IMR-90 (cell line): ENCODE measurements around the gene CAMTA1. TPM values are rescaled to one million over a fixed set of nuclear protein-coding genes. Genes with fewer than 3 reads are reported as not detected.

ENCODE experiments used
- ATAC-seq: fragments of 200-7000 bp; cut with Tn5 transposase; 2 replicates; pipeline ENCODE4 v1.9.1; 2020; ENCODE audit warnings: low read depth, mild to moderate bottlenecking, moderate library complexity
- BruUV-seq: library from RNA; stranded (reverse); fragments of 400-500 nt; replicated peaks from 2 replicates; lab custom pipeline; 2021; lab: Mats Ljungman, UMichigan
- CTCF ChIA-PET: fragments of 300-600 bp; formaldehyde crosslinking; extraction: SDS; loops from one replicate; lab custom pipeline; 2021; ENCODE audit warnings: antibody characterized with exemption; lab: Yijun Ruan, JAX
- POLR2A ChIA-PET: fragments of 300-600 bp; sonication (Branson Sonifier 250); formaldehyde crosslinking; loops from one replicate; lab custom pipeline; 2022; ENCODE audit warnings: antibody characterized with exemption; ENCODE audit not compliant: unreplicated experiment; lab: Charles Lee
- DNase-seq: peaks from one replicate; pipeline ENCODE4 v3.0.0; 2013
- H2AFZ ChIP-seq: replicated peaks from 2 replicates; pipeline ENCODE3; 2013; ENCODE audit warnings: low read length, mild to moderate bottlenecking; ENCODE audit not compliant: poor library complexity
- H2AK5ac ChIP-seq: 2 replicates; pipeline ENCODE4 v1.6.1; 2013; ENCODE audit warnings: low read depth, low read length, inconsistent platforms
- H2AK9ac ChIP-seq: replicated peaks from 2 replicates; pipeline ENCODE3; 2013; ENCODE audit warnings: mild to moderate bottlenecking, low read depth, low read length, moderate library complexity; ENCODE audit not compliant: poor library complexity
- H2BK120ac ChIP-seq: 2 replicates; pipeline ENCODE4 v1.6.1; 2013; ENCODE audit warnings: low read depth, low read length, inconsistent platforms
- H2BK15ac ChIP-seq: 3 replicates; pipeline ENCODE4 v1.6.1; 2013; ENCODE audit warnings: low read depth, low read length, inconsistent platforms
- H2BK20ac ChIP-seq: 2 replicates; pipeline ENCODE4 v1.6.1; 2013; ENCODE audit warnings: low read depth, mild to moderate bottlenecking, inconsistent platforms, low read length, moderate library complexity
- H2BK5ac ChIP-seq: 2 replicates; pipeline ENCODE4 v1.6.1; 2013; ENCODE audit warnings: mild to moderate bottlenecking, low read depth, low read length, inconsistent platforms; ENCODE audit not compliant: poor library complexity, severe bottlenecking
- H3K14ac ChIP-seq: replicated peaks from 2 replicates; pipeline ENCODE4 v1.6.1; 2013; ENCODE audit warnings: low read depth, low read length, inconsistent platforms
- H3K18ac ChIP-seq: 2 replicates; pipeline ENCODE4 v1.6.1; 2013; ENCODE audit warnings: low read depth, low read length, control low read depth
- H3K23ac ChIP-seq: 2 replicates; pipeline ENCODE4 v1.6.1; 2013; ENCODE audit warnings: low read depth, low read length, inconsistent platforms
- H3K27ac ChIP-seq: 2 replicates; pipeline ENCODE4 v1.5.1; 2013; ENCODE audit warnings: mild to moderate bottlenecking, control low read depth, low read length; ENCODE audit not compliant: insufficient read depth
- H3K27me3 ChIP-seq: 2 replicates; pipeline ENCODE4 v1.6.1; 2013; ENCODE audit warnings: low read length; ENCODE audit not compliant: control insufficient read depth, insufficient read depth
- H3K36me3 ChIP-seq: 2 replicates; pipeline ENCODE4 v1.6.1; 2013; ENCODE audit warnings: low read length, mixed read lengths; ENCODE audit not compliant: control insufficient read depth, insufficient read depth
- H3K4ac ChIP-seq: 2 replicates; pipeline ENCODE4 v1.6.1; 2013; ENCODE audit warnings: low read depth, low read length, inconsistent platforms
- H3K4me1 ChIP-seq: 2 replicates; pipeline ENCODE4 v1.6.1; 2013; ENCODE audit warnings: low read length, mixed read lengths; ENCODE audit not compliant: control insufficient read depth, insufficient read depth
- H3K4me2 ChIP-seq: 2 replicates; pipeline ENCODE4 v1.6.1; 2013; ENCODE audit warnings: low read depth, mild to moderate bottlenecking, control low read depth, low read length, moderate library complexity
- H3K4me3 ChIP-seq: 2 replicates; pipeline ENCODE4 v1.5.1; 2013; ENCODE audit warnings: low read depth, mild to moderate bottlenecking, control low read depth, low read length, moderate library complexity; ENCODE audit not compliant: insufficient read depth
- H3K56ac ChIP-seq: 2 replicates; pipeline ENCODE4 v1.6.1; 2013; ENCODE audit warnings: low read length, inconsistent platforms; ENCODE audit not compliant: insufficient read depth; ENCODE audit errors: extremely low read depth
- H3K79me1 ChIP-seq, 2 experiments: 2 replicates each; pipeline ENCODE4 v1.6.1; 2013; ENCODE audit warnings: low read length in 2 of 2, inconsistent platforms in 1 of 2, low read depth in 1 of 2
- H3K9ac ChIP-seq: 2 replicates; pipeline ENCODE4 v1.6.1; 2013; ENCODE audit warnings: low read depth, low read length, control low read depth
- H3K9me1 ChIP-seq: 2 replicates; pipeline ENCODE4 v1.6.1; 2013; ENCODE audit warnings: low read length, inconsistent platforms; ENCODE audit not compliant: insufficient read depth
- H3K9me3 ChIP-seq: 2 replicates; pipeline ENCODE4 v1.6.1; 2013; ENCODE audit warnings: low read length; ENCODE audit not compliant: control insufficient read depth, insufficient read depth
- H4K20me1 ChIP-seq: 2 replicates; pipeline ENCODE4 v1.6.1; 2013; ENCODE audit warnings: low read length, inconsistent platforms; ENCODE audit not compliant: insufficient read depth
- H4K5ac ChIP-seq: 2 replicates; pipeline ENCODE4 v1.6.1; 2013; ENCODE audit warnings: mild to moderate bottlenecking, low read depth, low read length, control low read depth
- H4K8ac ChIP-seq, 2 experiments: 2 replicates each; pipeline ENCODE4 v1.6.1; 2013; ENCODE audit warnings: low read depth in 2 of 2, low read length in 2 of 2, control low read depth in 1 of 2, inconsistent platforms in 1 of 2
- H4K91ac ChIP-seq: 2 replicates; pipeline ENCODE4 v1.6.1; 2013; ENCODE audit warnings: low read depth, low read length, inconsistent platforms; ENCODE audit not compliant: insufficient read depth
- BHLHE40 ChIP-seq: fragments of 150-350 bp; IDR thresholded peaks from 2 replicates; pipeline ENCODE4 v1.6.1; 2016; ENCODE audit warnings: mild to moderate bottlenecking, low read depth, low read length
- CEBPB ChIP-seq: IDR thresholded peaks from 2 replicates; pipeline ENCODE4 v1.6.1; 2012; ENCODE audit warnings: low read depth, low read length, improper control_type of control experiment
- CHD1 ChIP-seq: IDR thresholded peaks from 2 replicates; pipeline ENCODE4 v1.6.1; 2012; ENCODE audit warnings: low read depth, low read length, improper control_type of control experiment
- FOS ChIP-seq: fragments of 150-350 bp; IDR thresholded peaks from 2 replicates; pipeline ENCODE4 v1.6.1; 2016; ENCODE audit warnings: low read depth, low read length
- MAFK ChIP-seq: IDR thresholded peaks from 2 replicates; pipeline ENCODE4 v1.6.1; 2012; ENCODE audit warnings: low read depth, low read length, improper control_type of control experiment
- MAZ ChIP-seq: IDR thresholded peaks from 2 replicates; pipeline ENCODE4 v1.6.1; 2012; ENCODE audit warnings: low read depth, mild to moderate bottlenecking, low read length, improper control_type of control experiment, moderate library complexity, borderline replicate concordance
- MXI1 ChIP-seq: IDR thresholded peaks from 2 replicates; pipeline ENCODE4 v1.6.1; 2012; ENCODE audit warnings: low read depth, mild to moderate bottlenecking, low read length, moderate library complexity, borderline replicate concordance
- NFE2L2 ChIP-seq: fragments of 150-350 bp; IDR thresholded peaks from 2 replicates; pipeline ENCODE4 v1.6.1; 2016; ENCODE audit warnings: low read depth, mild to moderate bottlenecking, low read length
- POLR2A ChIP-seq: IDR thresholded peaks from 2 replicates; pipeline ENCODE4 v1.6.1; 2012; ENCODE audit warnings: mild to moderate bottlenecking, low read depth, low read length
- RAD21 ChIP-seq: IDR thresholded peaks from 2 replicates; pipeline ENCODE4 v1.6.1; 2012; ENCODE audit warnings: low read length, improper control_type of control experiment
- RCOR1 ChIP-seq: IDR thresholded peaks from 2 replicates; pipeline ENCODE4 v1.6.1; 2012; ENCODE audit warnings: mild to moderate bottlenecking, low read length, improper control_type of control experiment; ENCODE audit not compliant: insufficient replicate concordance
- RFX5 ChIP-seq: IDR thresholded peaks from 2 replicates; pipeline ENCODE4 v1.8.0; 2012; ENCODE audit warnings: low read depth, mild to moderate bottlenecking, low read length, moderate library complexity
- SMC3 ChIP-seq: fragments of 150-350 bp; IDR thresholded peaks from 2 replicates; pipeline ENCODE4 v1.6.1; 2016; ENCODE audit warnings: low read depth, mild to moderate bottlenecking, antibody characterized with exemption, low read length, moderate library complexity
- WGBS, 2 experiments: methylation state at CpG; one replicate each; pipeline versions ENCODE4 v1.1.5 to v1.1.7; 2013; ENCODE audit warnings: missing lambda C conversion rate in 2 of 2; ENCODE audit not compliant: insufficient read length in 1 of 2; ENCODE audit errors: extremely low coverage in 2 of 2; 5-methylcytosine and 5-hydroxymethylcytosine counted together
- dilution Hi-C: fragments of 300-500 bp; cut with HindIII; formaldehyde crosslinking; loops from one replicate; pipeline ENCODE4 v1.14.3; 2018; ENCODE audit warnings: low sequenced_read_pairs; ENCODE audit not compliant: unreplicated experiment
- in situ Hi-C: fragments of 300-500 bp; cut with MboI; formaldehyde crosslinking; loops from 3 replicates; pipeline ENCODE4 v1.14.3; 2019; ENCODE audit warnings: low sequenced_read_pairs, inconsistent platforms, mixed read lengths
- intact Hi-C: fragments of 100-400 bp; cut with micrococcal nuclease; formaldehyde crosslinking; loops from 2 replicates; pipeline ENCODE4 v1.10.0; 2022
- polyA plus RNA-seq, 3 experiments: library from polyadenylated mRNA; depleted of rRNA; stranded (reverse); fragments of >200 nt; gene quantifications; 2 replicates each; pipeline ENCODE4 v1.2.3, GENCODE V29; 2012; ENCODE audit warnings: low replicate concordance in 1 of 3
- total RNA-seq: library from RNA; depleted of rRNA; stranded (reverse); fragments of >200 nt; gene quantifications from 2 replicates; pipeline ENCODE4 v1.2.3, GENCODE V29; 2012
- TF ChIP-seq, protein P1 (sequence below): fragments of 150-350 bp; IDR thresholded peaks from 2 replicates; pipeline ENCODE4 v1.6.1; 2016; ENCODE audit warnings: low read depth, mild to moderate bottlenecking, low read length, moderate library complexity, borderline replicate concordance
- TF ChIP-seq, protein P2 (sequence below): conservative IDR thresholded peaks from 2 replicates; pipeline ENCODE4 v1.5.1; 2012; ENCODE audit warnings: mild to moderate bottlenecking, low read depth, low read length, improper control_type of control experiment
- TF ChIP-seq, protein P3 (sequence below): fragments of 150-350 bp; IDR thresholded peaks from 2 replicates; pipeline ENCODE4 v1.6.1; 2017; ENCODE audit warnings: mild to moderate bottlenecking, antibody characterized with exemption, low read length, low read depth

Gene CAMTA1
- total and polyA plus RNA-seq, 2 of the 4 experiments (the other 2 are of a cell fraction): 35.5 to 74.3 TPM

DNA sequence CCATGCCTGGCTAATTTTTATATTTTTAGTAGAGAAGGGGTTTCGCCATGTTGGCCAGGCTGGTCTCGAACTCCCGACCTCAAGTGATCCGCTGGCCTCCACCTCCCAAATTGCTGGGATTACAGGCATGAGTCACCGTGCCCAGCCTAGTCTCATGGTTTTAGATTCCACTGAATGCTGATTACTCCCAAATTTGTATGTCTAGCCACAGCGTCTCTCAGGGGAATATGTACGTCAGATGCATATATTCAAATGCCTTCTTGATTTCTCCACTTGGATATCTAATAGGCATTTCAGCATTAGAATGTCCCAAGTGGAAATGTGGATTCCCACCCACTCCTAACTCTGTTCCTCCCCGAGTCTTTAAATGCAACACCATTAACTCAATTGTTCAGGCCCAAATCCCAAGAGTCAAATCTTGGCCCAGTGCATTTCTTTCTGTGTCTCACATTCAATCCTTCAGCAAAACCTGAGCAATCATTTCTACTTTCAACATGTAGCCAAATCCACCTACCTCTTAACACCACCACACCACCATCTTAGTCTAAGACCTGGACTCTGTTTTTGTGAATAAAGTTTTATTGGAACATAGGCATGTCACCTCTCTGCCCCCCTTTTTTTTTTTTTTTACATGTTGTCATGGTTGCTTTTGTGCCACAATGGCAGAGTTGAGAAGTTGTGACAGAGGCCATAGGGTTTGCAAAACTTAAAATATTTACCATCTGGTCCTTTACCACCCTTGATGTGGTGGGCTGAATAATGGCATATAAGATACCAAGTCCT, 9.8 kb upstream of the CAMTA1 start:
- H2AFZ ChIP-seq: no peak overlapping the region
- H2BK120ac ChIP-seq: no peak overlapping the region
- TF ChIP-seq RFX5 (no peak), SMC3 (no peak), RCOR1 (no peak), BHLHE40 (no peak), FOS (no peak), MAZ (no peak), RAD21 (no peak), MXI1 (no peak), CHD1 (no peak), MAFK (no peak), POLR2A (no peak), NFE2L2 (no peak), CEBPB (no peak)
- TF ChIP-seq, protein P1, sequence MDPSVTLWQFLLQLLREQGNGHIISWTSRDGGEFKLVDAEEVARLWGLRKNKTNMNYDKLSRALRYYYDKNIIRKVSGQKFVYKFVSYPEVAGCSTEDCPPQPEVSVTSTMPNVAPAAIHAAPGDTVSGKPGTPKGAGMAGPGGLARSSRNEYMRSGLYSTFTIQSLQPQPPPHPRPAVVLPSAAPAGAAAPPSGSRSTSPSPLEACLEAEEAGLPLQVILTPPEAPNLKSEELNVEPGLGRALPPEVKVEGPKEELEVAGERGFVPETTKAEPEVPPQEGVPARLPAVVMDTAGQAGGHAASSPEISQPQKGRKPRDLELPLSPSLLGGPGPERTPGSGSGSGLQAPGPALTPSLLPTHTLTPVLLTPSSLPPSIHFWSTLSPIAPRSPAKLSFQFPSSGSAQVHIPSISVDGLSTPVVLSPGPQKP: no peak
- TF ChIP-seq, protein P2, sequence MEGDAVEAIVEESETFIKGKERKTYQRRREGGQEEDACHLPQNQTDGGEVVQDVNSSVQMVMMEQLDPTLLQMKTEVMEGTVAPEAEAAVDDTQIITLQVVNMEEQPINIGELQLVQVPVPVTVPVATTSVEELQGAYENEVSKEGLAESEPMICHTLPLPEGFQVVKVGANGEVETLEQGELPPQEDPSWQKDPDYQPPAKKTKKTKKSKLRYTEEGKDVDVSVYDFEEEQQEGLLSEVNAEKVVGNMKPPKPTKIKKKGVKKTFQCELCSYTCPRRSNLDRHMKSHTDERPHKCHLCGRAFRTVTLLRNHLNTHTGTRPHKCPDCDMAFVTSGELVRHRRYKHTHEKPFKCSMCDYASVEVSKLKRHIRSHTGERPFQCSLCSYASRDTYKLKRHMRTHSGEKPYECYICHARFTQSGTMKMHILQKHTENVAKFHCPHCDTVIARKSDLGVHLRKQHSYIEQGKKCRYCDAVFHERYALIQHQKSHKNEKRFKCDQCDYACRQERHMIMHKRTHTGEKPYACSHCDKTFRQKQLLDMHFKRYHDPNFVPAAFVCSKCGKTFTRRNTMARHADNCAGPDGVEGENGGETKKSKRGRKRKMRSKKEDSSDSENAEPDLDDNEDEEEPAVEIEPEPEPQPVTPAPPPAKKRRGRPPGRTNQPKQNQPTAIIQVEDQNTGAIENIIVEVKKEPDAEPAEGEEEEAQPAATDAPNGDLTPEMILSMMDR: no peak
- TF ChIP-seq, protein P3, sequence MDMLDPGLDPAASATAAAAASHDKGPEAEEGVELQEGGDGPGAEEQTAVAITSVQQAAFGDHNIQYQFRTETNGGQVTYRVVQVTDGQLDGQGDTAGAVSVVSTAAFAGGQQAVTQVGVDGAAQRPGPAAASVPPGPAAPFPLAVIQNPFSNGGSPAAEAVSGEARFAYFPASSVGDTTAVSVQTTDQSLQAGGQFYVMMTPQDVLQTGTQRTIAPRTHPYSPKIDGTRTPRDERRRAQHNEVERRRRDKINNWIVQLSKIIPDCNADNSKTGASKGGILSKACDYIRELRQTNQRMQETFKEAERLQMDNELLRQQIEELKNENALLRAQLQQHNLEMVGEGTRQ: no peak
- dilution Hi-C loops (no loop called here), intact Hi-C loops (no loop called here), in situ Hi-C loops (no loop called here)
- H3K4me1 ChIP-seq: no peaks in the 10 kb centered on the region
- no peak overlapping the region for H3K56ac ChIP-seq
- no peak overlapping the region for H3K14ac ChIP-seq
- 100% methylated on average over 5 of the region's 8 CpGs; no CpG with 5 or more reads in 1 of the 2 experiments for WGBS, 2 experiments
- DNase-seq (no peak), ATAC-seq (no peak)
- H3K4ac ChIP-seq: no peak overlapping the region
- no peak overlapping the region for H3K9ac ChIP-seq
- no peak overlapping the region for H3K4me3 ChIP-seq
- H3K27ac ChIP-seq: no peak overlapping the region
- H2AK5ac ChIP-seq: no peak overlapping the region
- H4K91ac ChIP-seq: no peak overlapping the region
- POLR2A ChIA-PET: no interaction called here
- peaks cover 5% of the 10 kb centered on the region for H3K9me3 ChIP-seq
- CTCF ChIA-PET: no interaction called here
- no peak overlapping the region for H2BK15ac ChIP-seq
- no TSS peak for BruUV-seq
- peaks cover 2% of the 10 kb centered on the region; the same call in 1 of the 2 replicates for H3K27me3 ChIP-seq
- H3K9me1 ChIP-seq: no peaks in the 10 kb centered on the region
- H2BK20ac ChIP-seq: no peak overlapping the region
- H3K23ac ChIP-seq: no peak overlapping the region
- H2BK5ac ChIP-seq: no peak overlapping the region
- H3K36me3 ChIP-seq: no peaks in the 10 kb centered on the region
- H4K20me1 ChIP-seq: no peaks in the 10 kb centered on the region
- no peak overlapping the region for H3K4me2 ChIP-seq
- H4K8ac ChIP-seq: no peak overlapping the region
- no peak overlapping the region for H3K18ac ChIP-seq
- H4K5ac ChIP-seq: no peak overlapping the region
- no peaks in the 10 kb centered on the region for H3K79me1 ChIP-seq
- no peak overlapping the region for H2AK9ac ChIP-seq
